Stimulated activated CD8-positive, alpha-beta memory T cell treated with anti-CD3 and anti-CD28 coated beads, Interleukin-7, amount 100 ng/mL, for 24 hours (primary cell): ENCODE data around the gene ABCB11.
"Not testable (repeated sequence)": the region's sequence is repeated elsewhere in the genome, so short reads cannot be mapped to it uniquely, and the experiment has no call there.

Source experiments
- DNase-seq: peaks from one replicate; pipeline ENCODE4 v3.0.0-alpha.2; 2020; ENCODE audit warnings: low read depth

Gene ABCB11

DNA sequence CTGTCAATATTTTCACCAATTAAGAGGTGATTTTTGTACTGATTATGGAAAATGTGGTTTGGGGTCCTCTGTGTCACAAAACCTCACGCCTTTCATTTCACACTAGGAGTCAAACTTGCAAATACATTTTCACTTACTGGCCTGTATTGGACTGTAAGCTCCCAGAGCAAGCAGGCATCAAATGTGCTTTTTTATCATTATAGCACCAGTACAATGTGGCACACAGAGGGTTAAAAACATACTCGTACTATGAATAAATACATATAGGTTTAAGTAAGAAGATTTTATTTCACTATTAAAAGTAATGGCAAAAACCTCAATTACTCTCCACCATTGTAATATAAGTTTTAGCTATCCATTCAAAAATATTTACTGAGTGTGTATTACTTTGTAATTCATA lies 56.7 kb downstream of the ABCB11 start:
- no peak for DNase-seq

DNA sequence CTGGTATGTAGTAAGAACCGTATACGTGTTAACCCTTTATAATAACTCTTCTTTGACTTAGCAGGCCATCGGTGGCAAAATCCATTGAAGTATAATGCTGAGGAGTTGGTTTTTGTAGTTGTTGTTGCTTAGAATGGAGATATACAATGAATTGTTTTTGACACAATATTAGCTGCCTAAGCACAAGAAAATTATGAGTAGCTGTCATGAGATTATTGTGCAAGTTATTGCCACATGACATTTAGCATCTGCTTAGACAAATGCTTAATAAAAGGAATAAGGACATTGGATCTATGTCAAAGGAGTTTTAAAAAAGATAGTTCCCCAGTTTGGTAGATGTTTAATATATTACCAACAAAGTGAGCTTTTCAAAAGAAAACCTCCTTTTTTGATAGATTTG lies 59.9 kb downstream of the ABCB11 start:
- DNase-seq = no peak

DNA sequence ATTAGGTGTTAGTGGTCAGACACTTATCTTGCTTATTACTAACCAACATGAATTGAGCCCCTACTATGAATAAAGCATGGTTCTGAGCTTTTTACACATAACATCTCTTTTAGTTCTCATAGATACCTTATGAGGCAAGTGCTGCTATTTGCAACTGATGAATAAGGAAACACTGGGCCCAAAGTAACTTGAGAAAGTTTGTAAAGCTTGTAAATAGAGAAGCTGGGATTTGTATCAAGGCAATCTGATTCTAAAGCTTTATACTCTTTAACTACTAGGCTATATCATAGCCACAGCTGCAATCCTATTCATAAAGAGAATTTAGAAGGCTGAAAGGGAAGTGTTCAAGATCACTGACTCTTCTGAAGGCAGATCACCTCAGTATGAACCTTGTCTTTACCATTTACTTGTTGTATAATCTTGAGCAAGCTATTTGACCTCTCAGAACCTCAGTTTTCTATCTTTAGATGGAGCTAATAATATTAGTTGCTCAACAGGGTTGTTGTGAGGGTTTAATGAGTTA lies 60.4 kb downstream of the ABCB11 start:
- no peak for DNase-seq

DNA sequence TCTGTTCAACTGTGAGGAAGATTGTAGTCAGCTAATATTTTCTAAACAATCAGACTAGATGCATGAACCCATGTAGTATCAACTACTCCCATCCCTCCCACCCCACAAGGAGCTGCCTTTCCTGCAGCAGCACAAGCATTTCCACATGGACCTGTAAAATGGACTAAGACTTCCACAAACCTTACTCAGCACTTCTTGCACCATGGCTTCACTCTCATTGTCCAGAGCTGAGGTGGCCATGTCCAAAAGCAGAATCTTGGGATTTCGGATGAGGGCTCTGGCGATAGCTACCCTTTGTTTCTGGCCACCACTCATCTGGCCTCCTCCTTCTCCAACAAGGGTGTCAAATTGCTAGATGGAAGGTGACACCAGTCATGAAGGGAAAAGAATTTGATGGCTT lies 61.3 kb downstream of the ABCB11 start:
- no peak for DNase-seq

DNA sequence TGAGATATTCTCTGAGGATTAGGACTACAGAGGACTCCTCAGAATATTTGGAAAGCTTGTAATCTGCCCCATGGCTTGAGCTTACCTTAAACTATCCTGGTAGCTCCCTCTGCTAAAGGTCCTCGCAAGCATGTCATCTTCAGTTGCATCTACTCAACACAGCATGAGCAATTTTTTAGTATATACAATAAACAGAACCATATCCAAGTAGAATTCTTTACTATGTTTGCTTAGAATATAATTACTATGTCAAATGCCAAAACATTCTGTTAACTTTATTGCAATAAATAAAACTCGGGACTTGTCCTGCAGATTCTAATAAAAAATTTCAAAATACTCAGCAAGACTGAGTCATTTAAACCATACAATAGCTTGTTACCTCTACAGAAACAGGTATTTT lies 62.8 kb downstream of the ABCB11 start:
- DNase-seq = no peak

DNA sequence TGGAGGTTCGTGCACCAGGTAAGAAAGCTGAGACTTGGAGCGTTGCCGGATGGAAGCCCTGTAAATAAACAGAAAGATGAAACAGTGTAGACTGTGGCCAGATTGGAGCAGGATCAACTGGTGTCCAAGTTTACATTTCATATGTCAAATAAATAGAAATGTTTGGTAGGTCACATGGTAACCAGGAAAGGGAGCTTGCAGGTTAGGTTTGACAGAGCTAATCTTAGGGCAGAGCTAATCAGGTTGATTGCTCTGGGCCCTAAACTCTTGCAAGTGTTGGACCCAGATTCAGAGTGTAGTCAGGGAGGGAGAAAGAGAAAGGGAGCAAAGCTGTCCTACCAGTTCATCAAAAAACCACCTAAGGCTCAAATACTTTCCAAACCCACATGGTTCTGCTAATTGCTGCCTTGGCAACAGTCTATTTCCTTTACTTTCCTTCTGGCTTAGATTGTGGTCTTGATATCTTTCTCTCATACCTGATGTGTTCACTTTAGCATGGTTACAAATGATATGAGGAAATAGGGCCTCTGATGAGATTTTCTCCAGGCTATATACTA lies 66.8 kb downstream of the ABCB11 start:
- no peak for DNase-seq

DNA sequence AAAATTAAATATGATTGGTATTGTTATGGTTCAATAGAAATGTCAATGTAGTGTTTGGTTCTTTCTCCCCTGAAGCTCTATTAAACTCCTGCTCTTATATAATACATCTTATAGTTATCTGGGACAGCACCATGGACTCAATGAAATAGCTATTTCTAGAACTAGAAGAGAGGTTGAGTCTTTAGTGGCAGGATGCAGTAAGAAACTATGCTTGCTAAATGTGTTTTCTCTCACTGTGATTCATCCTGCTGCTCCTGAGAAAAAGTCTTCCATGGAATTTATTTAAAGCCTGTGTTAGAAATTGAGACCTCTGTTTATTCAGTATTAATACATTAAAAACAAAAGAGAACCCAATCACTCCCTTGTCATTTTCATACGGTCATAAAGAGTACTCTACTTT lies 68.5 kb downstream of the ABCB11 start:
- no peak for DNase-seq

DNA sequence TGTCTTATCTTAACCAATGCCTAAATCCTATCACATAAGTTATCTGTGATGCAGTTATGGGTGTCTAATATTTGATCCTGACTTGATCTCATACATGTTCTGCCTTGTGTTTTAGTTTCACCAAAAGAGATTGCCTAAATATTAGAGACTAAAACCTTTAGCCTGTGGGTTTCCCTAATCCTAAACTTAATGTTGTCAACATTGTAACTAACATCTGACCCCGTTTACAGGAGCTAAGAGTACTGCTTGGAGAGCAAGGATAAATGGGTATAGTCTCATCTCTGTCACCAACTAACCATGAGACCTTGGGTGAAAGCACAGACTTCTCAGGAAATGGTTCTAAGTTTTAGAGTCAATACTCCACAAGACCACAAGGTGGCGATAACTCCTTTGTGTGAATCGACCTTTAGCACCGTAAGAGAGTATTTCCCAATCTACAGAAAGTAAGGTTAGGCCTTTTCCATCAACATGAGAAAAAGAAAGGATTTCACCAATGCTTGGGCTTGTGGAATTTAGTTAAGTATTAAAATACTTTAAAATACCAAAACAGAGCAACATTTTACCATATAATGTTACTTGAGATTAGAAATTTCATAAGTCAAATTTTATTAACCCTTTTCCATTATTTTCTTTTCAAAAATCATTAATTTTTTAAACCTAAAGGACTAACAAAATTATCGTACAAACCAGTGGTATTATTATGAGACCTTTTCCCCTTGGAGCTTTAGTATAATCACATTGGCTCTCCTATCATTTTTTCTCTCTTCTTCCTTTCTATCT lies 69.5 kb downstream of the ABCB11 start:
- no peak for DNase-seq

DNA sequence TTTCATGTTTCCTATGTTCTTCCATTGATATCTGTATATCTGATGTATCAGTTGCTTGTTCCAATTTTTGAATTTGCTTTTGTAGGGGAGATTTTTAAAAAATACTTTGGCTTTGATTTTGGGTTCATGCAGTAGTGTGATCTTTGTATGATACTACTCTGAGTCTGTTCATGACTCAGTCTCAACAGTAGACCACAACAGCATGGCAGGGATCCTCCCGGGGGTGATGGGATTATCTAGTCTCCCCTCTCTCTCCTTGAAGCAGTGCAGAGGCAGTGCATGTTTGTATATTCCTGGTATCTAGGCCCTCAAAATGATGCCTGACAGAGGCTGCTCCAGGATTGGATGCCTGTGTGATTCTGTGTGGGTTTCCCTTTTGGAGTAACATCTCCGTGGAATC lies 74.7 kb downstream of the ABCB11 start:
- no peak for DNase-seq

DNA sequence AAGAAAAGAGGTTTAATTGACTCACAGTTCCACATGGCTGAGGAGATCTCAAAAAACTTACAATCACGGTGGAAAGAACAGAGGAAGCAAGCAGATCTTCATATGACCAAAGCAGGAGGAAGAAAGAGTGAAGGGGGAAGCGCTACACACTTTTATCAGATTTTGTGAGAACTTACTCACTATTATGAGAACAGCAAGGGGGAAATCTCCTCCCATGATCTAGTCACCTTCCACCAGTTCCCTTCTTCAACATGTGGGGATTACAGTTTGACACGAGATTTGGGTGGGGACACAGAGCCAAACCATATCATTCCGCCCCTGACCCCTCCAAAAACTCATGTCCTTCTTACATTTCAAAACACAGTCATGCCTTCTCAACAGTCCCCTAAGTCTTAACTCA lies 75.8 kb downstream of the ABCB11 start:
- DNase-seq = no peak

DNA sequence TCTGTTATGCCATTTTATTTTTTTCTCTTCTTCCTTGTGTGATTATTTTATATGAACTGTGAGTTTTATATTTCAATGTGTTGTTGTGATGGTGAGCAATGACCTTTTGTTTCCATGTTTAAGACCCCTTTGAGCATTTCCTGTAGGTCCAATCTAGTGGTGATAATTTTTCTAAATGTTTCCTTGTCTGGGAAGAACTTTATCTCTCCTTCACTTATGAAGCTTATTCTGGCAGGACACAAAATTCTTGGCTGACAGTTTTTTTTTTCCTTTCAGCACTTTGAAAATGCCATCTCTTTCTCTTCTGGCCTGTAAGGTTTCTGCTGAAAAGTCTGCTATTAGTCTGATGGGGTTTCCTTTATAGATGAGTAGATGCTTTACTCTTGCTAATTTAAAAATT lies 76.9 kb downstream of the ABCB11 start:
- DNase-seq = no peak

DNA sequence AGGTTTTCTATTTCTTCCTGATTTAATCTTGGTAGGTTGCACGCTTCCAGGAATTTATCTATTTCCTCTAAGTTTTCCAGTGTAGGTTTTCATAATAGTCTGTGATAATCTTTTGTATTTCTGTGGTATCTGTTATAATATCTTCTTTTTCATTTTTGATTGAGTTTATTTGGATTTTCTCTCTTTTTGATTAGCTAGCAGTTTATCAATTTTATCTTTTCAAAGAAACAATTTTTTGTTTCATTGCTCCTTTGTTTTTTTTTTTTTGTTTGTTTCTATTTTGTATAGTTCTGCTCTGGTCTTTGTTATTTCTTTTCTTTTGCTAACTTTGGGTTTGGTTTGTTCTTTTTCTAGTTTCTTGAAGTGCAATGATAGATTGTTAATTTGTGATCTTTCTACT lies 78.7 kb downstream of the ABCB11 start:
- no peak for DNase-seq

DNA sequence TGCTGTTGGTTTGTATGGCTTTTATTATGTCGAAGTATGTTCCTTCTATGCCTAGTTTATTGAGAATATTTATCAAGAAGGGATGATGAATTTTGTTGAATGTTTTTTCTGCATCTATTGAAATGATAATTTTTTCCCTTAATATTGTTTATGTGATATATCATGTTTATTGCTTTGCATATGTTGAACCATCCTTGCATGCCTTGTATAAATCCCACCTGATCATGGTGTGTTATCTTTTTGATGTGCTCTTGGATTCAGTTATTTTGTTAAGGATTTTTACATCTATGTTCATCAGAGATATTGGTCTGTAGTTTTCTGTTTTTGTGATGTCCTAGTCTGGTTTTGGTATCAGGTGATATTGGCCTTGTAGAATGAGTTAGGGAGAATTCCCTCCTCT lies 79.3 kb downstream of the ABCB11 start:
- no peak for DNase-seq

DNA sequence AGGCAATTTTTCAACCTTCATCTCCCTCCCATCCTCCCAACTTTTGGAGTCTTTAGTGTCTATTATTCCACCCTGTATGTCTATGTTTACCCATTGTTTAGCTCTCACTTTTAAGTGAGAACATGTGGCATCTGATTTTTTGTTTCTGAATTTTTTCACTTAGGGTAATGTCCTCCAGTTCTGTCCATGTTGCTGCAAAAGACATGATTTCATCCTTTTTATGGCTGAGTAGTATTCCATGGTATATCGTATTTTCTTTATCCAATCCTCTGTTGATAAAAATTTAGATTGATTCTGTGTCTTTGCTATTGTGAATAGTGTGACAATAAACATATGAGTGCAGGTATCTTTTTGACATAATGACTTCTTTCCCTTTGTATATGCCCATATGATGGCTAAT lies 81.8 kb downstream of the ABCB11 start:
- DNase-seq = no peak

DNA sequence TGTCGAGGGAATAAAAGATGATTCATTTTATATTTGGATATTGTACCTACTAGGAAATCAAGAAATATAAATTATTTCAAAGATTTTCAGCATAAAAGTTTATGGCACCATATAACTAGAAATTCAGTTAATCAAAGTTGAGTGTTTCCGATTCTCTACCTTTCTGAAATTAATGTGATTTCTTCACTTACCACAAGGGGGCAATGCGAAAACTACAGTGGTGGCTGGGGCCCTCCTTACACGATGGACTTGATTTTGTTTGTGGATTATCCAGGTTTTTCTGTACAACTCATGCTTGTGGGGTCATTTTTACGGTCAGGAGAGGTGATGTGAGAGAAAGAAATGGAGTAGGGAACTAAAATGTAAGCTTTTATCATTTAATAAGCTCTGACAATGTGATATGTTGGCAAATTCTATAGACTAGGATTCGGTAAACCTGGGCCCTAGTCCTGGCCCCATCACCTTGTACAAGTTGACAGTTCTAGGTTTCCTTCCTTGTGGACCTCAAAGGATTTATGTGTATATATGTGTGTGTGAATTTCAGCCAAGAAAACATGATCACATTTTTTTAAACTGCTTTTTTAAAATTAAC lies 82.4 kb downstream of the ABCB11 start:
- DNase-seq = no peak

DNA sequence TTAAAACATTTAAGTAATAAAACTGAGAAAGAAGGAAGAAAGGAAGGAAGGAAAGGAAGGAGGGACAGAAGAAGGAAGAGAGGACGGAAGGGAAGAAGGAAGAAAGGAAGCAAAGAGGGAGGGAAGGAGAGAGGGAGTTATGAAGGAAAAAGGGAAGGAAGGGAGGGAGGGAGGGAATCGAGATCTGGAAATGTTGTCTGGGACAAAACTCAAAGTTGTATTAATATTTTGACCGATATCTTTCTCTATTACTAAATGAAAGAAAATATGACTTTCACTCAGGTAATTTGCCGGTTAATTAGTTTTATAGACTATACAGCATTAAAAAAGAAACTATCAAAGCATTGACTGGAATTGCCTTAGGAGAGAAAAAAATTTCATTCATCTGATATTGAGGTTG lies 85.6 kb downstream of the ABCB11 start:
- DNase-seq = no peak

DNA sequence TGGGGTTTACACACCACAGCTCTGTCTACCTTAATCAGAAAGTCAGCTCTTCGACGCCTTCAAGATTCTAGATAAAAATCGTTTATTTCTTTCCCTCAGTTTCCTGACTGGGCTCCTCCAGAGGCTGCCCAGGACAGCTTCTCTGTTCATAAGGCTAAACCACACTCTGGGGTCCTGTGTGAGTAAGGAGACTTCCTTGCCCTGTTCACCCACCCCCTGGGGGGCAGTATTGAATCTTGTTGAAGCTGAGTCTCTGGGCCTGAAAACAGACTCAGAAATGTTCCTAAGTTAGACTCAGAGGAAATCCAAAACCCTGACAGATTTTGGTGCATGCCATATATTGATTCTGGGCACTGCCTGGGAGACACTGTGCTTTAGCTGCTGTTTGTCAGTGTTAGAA lies 87.1 kb downstream of the ABCB11 start:
- no peak for DNase-seq

DNA sequence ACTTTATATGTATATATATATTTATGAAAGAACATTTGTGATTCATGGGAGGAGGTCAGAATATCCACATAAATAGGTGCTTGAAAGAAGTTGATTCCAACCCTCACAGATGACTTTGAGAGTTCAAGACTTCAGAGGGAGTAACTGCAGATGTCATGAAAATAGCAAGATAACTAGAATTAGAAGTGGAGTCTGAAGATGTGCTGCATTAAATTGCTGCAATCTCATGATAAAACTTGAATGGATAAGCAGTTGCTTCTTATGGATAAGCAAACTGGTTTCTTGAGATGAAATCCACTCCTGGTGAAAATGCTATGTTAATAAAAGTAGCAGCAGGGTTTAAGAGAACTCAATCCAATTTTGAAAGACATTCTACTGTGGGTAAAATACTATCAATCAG lies 89.8 kb downstream of the ABCB11 start:
- no peak for DNase-seq

DNA sequence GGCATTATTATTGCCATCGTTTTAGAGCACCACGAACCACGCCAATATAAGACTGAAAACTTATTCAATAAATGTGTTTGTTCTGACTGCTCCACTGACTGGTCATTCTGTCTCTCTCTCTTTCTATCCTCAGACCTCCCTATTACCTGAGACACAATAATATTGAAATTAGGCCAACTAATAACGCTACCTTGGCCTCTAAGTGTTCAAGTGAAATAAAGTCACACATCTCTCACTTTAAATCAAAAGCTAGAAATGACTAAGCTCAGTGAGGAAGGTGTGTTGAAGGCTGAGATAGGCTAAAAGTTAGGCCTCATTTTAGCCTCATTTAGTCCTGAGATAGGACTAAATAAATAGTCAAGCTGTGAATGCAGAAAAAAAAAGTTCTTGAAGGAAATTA lies 91.2 kb downstream of the ABCB11 start:
- no peak for DNase-seq

DNA sequence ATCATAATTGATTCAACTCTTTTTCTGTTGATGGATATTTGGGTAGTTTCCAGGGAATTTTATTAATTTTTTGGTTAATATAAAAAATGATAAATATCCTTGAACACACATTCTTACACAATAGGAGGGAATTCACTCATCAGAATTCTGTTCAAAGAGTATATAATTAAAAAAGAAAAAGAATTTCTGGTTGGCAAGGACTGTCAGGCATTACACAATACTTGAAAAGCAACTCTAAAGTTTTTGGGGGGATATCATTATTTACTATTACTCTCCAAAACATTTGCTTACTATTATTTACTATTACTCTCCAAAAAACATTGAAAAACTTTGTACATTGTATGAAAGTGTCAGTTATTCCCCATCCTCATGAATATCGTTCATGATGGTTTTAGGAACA lies 92.1 kb downstream of the ABCB11 start:
- DNase-seq = no peak

DNA sequence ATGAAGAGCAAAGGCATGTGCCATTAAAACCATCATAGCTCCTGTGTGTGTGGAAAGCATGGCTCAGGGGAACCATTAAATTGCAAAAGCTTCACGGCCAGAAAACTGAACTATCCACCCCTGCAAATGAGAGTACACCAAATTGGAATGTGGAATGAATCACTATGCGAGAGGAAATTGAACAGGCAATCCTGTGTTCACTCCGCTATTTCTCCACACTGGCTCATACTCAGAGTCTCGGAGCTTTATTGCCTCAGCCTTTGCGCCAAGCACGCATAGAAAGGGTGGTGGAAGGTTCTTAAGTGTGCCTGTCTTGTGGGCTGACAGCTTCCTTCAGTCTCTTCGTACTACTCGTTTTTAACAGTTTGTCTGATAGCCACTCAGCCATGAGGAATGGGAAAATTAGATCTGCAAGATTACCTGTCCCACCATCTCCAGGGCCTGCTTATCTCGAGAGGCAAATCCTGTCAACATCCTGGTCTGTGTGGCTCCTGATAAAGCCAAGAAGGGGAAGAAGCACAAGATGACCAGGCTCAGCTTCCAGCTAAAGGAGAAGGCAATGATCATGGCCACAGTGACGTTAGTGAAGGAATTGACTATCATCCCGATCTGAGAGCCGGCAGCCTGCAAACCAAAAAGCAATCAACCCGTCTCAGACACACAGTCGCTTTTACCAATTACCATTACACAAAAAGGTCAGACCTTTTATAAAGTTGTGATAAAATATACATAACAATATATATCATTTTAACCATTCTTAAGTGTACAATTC lies 95.1 kb downstream of the ABCB11 start:
- DNase-seq = no peak

DNA sequence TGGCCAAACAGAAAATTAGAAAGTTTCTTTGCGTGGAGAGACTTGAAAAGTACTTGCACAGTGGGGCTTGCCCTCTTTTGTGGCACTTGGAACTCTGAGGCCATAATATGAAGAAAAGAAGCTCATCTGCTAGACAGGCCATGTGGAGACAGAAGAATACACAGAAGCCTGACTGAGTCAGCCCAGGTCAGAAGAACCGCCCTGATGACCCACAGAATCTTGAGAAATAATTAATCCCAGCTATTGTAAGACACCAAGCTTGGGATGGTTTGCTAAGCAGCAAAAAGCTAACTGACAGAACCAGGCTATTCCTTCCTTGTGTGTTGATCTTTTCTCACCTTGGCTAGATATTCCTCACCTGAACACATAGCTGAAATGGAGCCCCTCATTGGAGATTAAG lies 96.3 kb downstream of the ABCB11 start:
- DNase-seq = no peak

DNA sequence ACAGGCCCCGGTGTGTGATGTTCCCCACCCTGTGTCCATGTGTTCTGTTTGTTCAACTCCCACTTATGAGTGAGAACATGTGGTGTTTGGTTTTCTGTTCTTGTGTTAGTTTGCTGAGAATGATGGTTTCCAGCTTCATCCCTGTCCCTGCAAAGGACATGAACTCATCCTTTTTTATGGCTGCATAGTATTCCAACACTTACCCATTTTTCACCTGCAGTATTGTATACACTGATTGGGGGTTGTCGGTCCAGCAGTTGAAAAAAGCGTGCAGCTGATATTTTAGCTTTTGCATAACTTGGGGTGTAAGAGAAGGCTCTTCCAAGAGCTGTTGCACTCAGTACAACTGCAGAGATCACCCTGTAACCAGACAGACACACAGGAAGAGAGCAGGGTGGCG lies 99.0 kb downstream of the ABCB11 start:
- DNase-seq = not testable (repeated sequence)
